ENCODE data around the gene INSR. TPM values are rescaled to one million over a fixed set of nuclear protein-coding genes. Genes with fewer than 3 reads are reported as not detected.

The INSR gene
- total and polyA plus RNA-seq, 10 of the 15 experiments (the other 5 are each of a cell fraction or from before 2014, with no cell fraction given): 4.2 to 34.9 (median 13.6) TPM

DNA sequence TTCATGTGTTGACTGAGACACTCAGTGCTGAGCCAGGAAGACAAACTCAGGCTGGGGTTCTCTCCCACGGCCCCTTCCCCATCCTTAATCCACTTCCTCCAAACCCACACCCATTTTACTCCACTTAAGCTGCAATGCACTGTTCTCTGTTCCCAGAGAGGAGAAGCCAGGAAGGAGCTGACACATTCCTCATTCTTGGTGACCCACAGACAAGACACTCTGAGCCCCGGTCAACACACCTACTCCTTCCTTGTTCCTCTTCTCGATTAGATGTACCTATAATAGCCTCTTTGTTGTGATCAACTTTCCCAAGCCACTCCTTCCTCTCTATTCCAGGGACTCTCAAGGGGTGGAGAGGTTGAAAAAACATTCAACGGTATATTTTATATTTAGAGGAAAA, 47.1 kb downstream of the INSR start (continued):
- TF ChIP-seq, protein P1, sequence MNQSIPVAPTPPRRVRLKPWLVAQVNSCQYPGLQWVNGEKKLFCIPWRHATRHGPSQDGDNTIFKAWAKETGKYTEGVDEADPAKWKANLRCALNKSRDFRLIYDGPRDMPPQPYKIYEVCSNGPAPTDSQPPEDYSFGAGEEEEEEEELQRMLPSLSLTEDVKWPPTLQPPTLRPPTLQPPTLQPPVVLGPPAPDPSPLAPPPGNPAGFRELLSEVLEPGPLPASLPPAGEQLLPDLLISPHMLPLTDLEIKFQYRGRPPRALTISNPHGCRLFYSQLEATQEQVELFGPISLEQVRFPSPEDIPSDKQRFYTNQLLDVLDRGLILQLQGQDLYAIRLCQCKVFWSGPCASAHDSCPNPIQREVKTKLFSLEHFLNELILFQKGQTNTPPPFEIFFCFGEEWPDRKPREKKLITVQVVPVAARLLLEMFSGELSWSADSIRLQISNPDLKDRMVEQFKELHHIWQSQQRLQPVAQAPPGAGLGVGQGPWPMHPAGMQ (IDR thresholded peaks at IDR 0.05; ENCODE audit: borderline replicate concordance): no peak

DNA sequence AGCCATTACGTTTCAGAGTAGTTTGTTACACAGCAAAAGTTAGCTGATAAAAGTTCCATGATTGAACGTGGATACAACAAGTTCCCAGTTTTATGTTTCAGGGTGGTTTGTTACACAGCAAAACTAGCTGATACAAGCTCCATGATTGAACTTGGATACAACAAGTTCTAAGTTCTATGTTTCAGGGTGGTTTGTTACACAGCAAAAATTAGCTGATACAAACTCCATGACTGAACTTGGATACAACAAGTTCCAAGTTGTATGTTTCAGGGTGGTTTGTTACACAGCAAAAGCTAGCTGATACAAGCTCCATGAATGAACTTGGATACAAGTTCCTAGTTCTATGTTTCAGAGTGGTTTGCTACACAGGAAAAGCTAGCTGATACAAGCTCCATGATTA, 47.6 kb downstream of the INSR start:
- H3K79me2 ChIP-seq (ENCODE audit: control insufficient read depth, insufficient read depth, low read length): peaks cover 56% of the 10 kb centered on the region
- no peak overlapping the region for H3K4me3 ChIP-seq
- in situ Hi-C loops (cut with MboI): no loop called here
- no peak for DNase-seq (ENCODE audit: low read depth, low spot score)
- BruUV-seq (replicated peaks): no TSS peak
- TF ChIP-seq SMARCA5 (IDR thresholded peaks at IDR 0.05): peak; percentile 70; the same call in 1 of the 2 replicates
- no peak for TF ChIP-seq ZNF384 (IDR thresholded peaks at IDR 0.05; ENCODE audit: borderline replicate concordance, low read depth, low read length)
- no peak for TF ChIP-seq BHLHE40 (IDR thresholded peaks at IDR 0.05; ENCODE audit: borderline replicate concordance in 1 of 2, low read depth in 2 of 2, low read length in 1 of 2)
- no peak for TF ChIP-seq ZNF687 (IDR thresholded peaks at IDR 0.05)
- TF ChIP-seq, protein P2, sequence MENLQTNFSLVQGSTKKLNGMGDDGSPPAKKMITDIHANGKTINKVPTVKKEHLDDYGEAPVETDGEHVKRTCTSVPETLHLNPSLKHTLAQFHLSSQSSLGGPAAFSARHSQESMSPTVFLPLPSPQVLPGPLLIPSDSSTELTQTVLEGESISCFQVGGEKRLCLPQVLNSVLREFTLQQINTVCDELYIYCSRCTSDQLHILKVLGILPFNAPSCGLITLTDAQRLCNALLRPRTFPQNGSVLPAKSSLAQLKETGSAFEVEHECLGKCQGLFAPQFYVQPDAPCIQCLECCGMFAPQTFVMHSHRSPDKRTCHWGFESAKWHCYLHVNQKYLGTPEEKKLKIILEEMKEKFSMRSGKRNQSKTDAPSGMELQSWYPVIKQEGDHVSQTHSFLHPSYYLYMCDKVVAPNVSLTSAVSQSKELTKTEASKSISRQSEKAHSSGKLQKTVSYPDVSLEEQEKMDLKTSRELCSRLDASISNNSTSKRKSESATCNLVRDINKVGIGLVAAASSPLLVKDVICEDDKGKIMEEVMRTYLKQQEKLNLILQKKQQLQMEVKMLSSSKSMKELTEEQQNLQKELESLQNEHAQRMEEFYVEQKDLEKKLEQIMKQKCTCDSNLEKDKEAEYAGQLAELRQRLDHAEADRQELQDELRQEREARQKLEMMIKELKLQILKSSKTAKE (IDR thresholded peaks at IDR 0.05; ENCODE audit: low read depth, poor library complexity, severe bottlenecking): peak; percentile 43
- TF ChIP-seq ZNF217 (IDR thresholded peaks at IDR 0.05): peak; percentile 95
- 0 out of 2 replicates have a peak, but pooled peaks have one; percentile 46 for TF ChIP-seq CBX5 (IDR thresholded peaks at IDR 0.05; ENCODE audit: low read depth)
- TF ChIP-seq SMC3 (IDR thresholded peaks at IDR 0.05; ENCODE audit: borderline replicate concordance, low read length): no peak
- no peak for TF ChIP-seq ZSCAN29 (IDR thresholded peaks at IDR 0.05)
- POLR2A ChIA-PET: interaction anchor here (0.6 to 2.2 kb wide), 8 partner anchors 10 to 80 kb away, joined by 3 to 9 read pairs (median 5); no protein-coding TSS in a partner anchor
- H3K36me3 ChIP-seq (ENCODE audit: control insufficient read depth in 2 of 2, insufficient read depth in 2 of 2, low read length in 1 of 2): peaks cover 0 to 5% of the 10 kb centered on the region in 2 experiments; a peak in 3 of 4 replicates
- no peaks in the 10 kb centered on the region for H3K27me3 ChIP-seq (replicated peaks in 1 of 2; ENCODE audit: control insufficient read depth in 2 of 2, insufficient read depth in 2 of 2, low read length in 1 of 2)
- intact Hi-C loops (cut with micrococcal nuclease; ENCODE audit: unreplicated experiment): no loop called here
- no peak overlapping the region for H2AFZ ChIP-seq (ENCODE audit: control insufficient read depth, low read depth, low read length)
- WGBS (ENCODE audit: insufficient coverage, insufficient replicate concordance, low lambda C conversion rate, missing lambda C conversion rate): 100% methylated on average over 2 of the region's 2 CpGs
- no peak for FAIRE-seq
- RAD21 ChIA-PET (ENCODE audit: unreplicated experiment): interaction anchor here (0.9 to 2.3 kb wide), 4 partner anchors 25 to 80 kb away, joined by 3 to 10 read pairs (median 5); no protein-coding TSS in a partner anchor
- CTCF ChIA-PET: interaction anchor here (0.8 to 2.4 kb wide), 9 partner anchors 12 to 98 kb away, joined by 3 to 9 read pairs (median 4); no protein-coding TSS in a partner anchor
- ATAC-seq: no peak
- peaks cover 14% of the 10 kb centered on the region for H3K9me3 ChIP-seq (replicated peaks; ENCODE audit: control insufficient read depth, insufficient read depth, low read length)
- SMC1A ChIA-PET (ENCODE audit: uncharacterized antibody, unreplicated experiment): interaction anchor here (0.8 to 3.4 kb wide), 13 partner anchors 12 to 144 kb away, joined by 3 to 20 read pairs (median 4); no protein-coding TSS in a partner anchor
- peaks cover 24% of the 10 kb centered on the region for H3K4me1 ChIP-seq (ENCODE audit: control insufficient read depth, insufficient read depth, low read length)
- no peaks in the 10 kb centered on the region for H4K20me1 ChIP-seq (ENCODE audit: control insufficient read depth, insufficient read depth)
- H3K27ac ChIP-seq (ENCODE audit: control insufficient read depth, insufficient read depth): peak overlapping the region; percentile 52; the same call in 1 of the 2 replicates
- no peak overlapping the region for H3K4me2 ChIP-seq (ENCODE audit: control insufficient read depth, insufficient read depth)
- no peak overlapping the region for H3K9ac ChIP-seq (ENCODE audit: control insufficient read depth, insufficient read depth, low read length)

Data from GM12878 (cell line).